Nephron progenitor cell (in vitro differentiated cells): ENCODE data around the gene TRPC6.
A peak's percentile ranks its signal among the peaks of the same experiment; 100 is the strongest.

Experiments used
- DNase-seq: peaks from one replicate; pipeline ENCODE4 v3.0.0; 2021
- H3K27ac Mint-ChIP-seq: 2 replicates; pipeline ENCODE4 v1.8.0; 2021; ENCODE audit warnings: mild to moderate bottlenecking, moderate library complexity, mixed read lengths
- H3K27me3 Mint-ChIP-seq: 2 replicates; pipeline ENCODE4 v1.8.0; 2021; ENCODE audit warnings: mild to moderate bottlenecking, low read depth, mixed read lengths; ENCODE audit not compliant: poor library complexity
- H3K36me3 Mint-ChIP-seq: 2 replicates; pipeline ENCODE4 v1.8.0; 2021; ENCODE audit warnings: low read depth, mixed read lengths
- H3K4me1 Mint-ChIP-seq: 2 replicates; pipeline ENCODE4 v1.8.0; 2021; ENCODE audit warnings: mixed read lengths
- H3K4me3 Mint-ChIP-seq: 2 replicates; pipeline ENCODE4 v1.8.0; 2021; ENCODE audit warnings: mild to moderate bottlenecking, moderate library complexity, mixed read lengths
- H3K9me3 Mint-ChIP-seq: 2 replicates; pipeline ENCODE4 v1.8.0; 2021; ENCODE audit warnings: mild to moderate bottlenecking, moderate library complexity, mixed read lengths
- CTCF ChIP-seq: fragments of 200-600 bp; sonication (generic); IDR thresholded peaks from 2 replicates; pipeline ENCODE4 v1.5.0; 2021; ENCODE audit warnings: antibody characterized with exemption

The TRPC6 gene

GRCh38 chr11:101583251-101584128 lies at the start of gene TRPC6:
TRPC6 (minus strand) TSS chr11:101584007; CDS start chr11:101583503, 504 bp downstream.
- Mint-ChIP-seq H3K36me3 (peaks cover 9% of the 10 kb centered on the region), H3K27ac (no peak within 1 kb of the TSS), H3K4me1 (peaks cover 37% of the 10 kb centered on the region), H3K9me3 (peaks cover 13% of the 10 kb centered on the region), H3K4me3 (peak within 1 kb of the TSS; percentile 87), H3K27me3 (peaks cover 40% of the 10 kb centered on the region)
- no peak for TF ChIP-seq CTCF
- peak; percentile 71 for DNase-seq

- H3K27ac Mint-ChIP-seq: no peak overlapping the region
- no peaks in the 10 kb centered on the region for H3K9me3 Mint-ChIP-seq
- H3K27me3 Mint-ChIP-seq: no peaks in the 10 kb centered on the region
- H3K4me1 Mint-ChIP-seq: peaks cover 21% of the 10 kb centered on the region
- no peak overlapping the region for H3K4me3 Mint-ChIP-seq
- no peaks in the 10 kb centered on the region for H3K36me3 Mint-ChIP-seq
- no peak for DNase-seq
- TF ChIP-seq CTCF: no peak
Observed at GRCh38 chr11:101620026-101620425, 36.2 kb upstream of the TRPC6 start.

- no peaks in the 10 kb centered on the region for H3K9me3 Mint-ChIP-seq
- H3K36me3 Mint-ChIP-seq: no peaks in the 10 kb centered on the region
- no peaks in the 10 kb centered on the region for H3K27me3 Mint-ChIP-seq
- no peak for TF ChIP-seq CTCF
- peaks cover 21% of the 10 kb centered on the region for H3K4me1 Mint-ChIP-seq
- peak overlapping the region; percentile 40 for H3K27ac Mint-ChIP-seq
- H3K4me3 Mint-ChIP-seq: no peak overlapping the region
- DNase-seq: no peak
Observed at GRCh38 chr11:101618709-101619108, 34.9 kb upstream of the TRPC6 start.

GRCh38 chr11:101617735-101618332 lies 34.0 kb upstream of the TRPC6 start:
- Mint-ChIP-seq H3K4me3 (no peak overlapping the region), H3K27me3 (no peaks in the 10 kb centered on the region), H3K36me3 (no peaks in the 10 kb centered on the region), H3K27ac (no peak overlapping the region), H3K9me3 (no peaks in the 10 kb centered on the region), H3K4me1 (peaks cover 27% of the 10 kb centered on the region)
- no peak for TF ChIP-seq CTCF
- DNase-seq: peak; percentile 33

GRCh38 chr11:101612481-101612880 lies 28.7 kb upstream of the TRPC6 start:
- Mint-ChIP-seq H3K27me3 (no peaks in the 10 kb centered on the region), H3K27ac (no peak overlapping the region), H3K36me3 (no peaks in the 10 kb centered on the region), H3K9me3 (no peaks in the 10 kb centered on the region), H3K4me1 (peaks cover 22% of the 10 kb centered on the region), H3K4me3 (no peak overlapping the region)
- TF ChIP-seq CTCF: no peak
- DNase-seq: no peak
